PC-9 (cell line): ENCODE measurements around the gene GDPD4. TPM values are rescaled to one million over a fixed set of nuclear protein-coding genes. Genes with fewer than 3 reads are reported as not detected.

Source experiments
- BruUV-seq: library from RNA; stranded (reverse); fragments of 400-500 nt; replicated peaks from 2 replicates; lab custom pipeline; 2021; lab: Mats Ljungman, UMichigan
- CTCF ChIA-PET: fragments of 300-600 bp; sonication (Branson Sonifier 250); formaldehyde crosslinking; loops from one replicate; lab custom pipeline; 2022; ENCODE audit warnings: antibody characterized with exemption; lab: Charles Lee
- POLR2A ChIA-PET: fragments of 300-600 bp; sonication (Branson Sonifier 250); formaldehyde crosslinking; loops from one replicate; lab custom pipeline; 2022; ENCODE audit warnings: antibody characterized with exemption; ENCODE audit not compliant: unreplicated experiment; lab: Charles Lee
- DNase-seq, 2 experiments: peaks; one replicate each; pipeline versions ENCODE4 v3.0.0 to v3.0.0-alpha.2; 2015 to 2022; ENCODE audit warnings: mixed read lengths in 1 of 2
- H2AFZ ChIP-seq: fragments of 200-600 bp; sonication (generic); 2 replicates; pipeline ENCODE4 v1.8.1; 2017; ENCODE audit warnings: antibody characterized with exemption
- H3F3A ChIP-seq: fragments of 200-600 bp; sonication (generic); 2 replicates; pipeline ENCODE4 v1.8.1; 2017; ENCODE audit warnings: antibody characterized with exemption, mild to moderate bottlenecking, low read depth; ENCODE audit not compliant: insufficient read depth
- H3K27ac ChIP-seq: fragments of 200-600 bp; sonication (generic); 2 replicates; pipeline ENCODE4 v1.6.1; 2016; ENCODE audit warnings: mixed run types
- H3K27me3 ChIP-seq: fragments of 200-600 bp; sonication (generic); 2 replicates; pipeline ENCODE4 v1.6.1; 2016; ENCODE audit warnings: low read depth, mixed run types; ENCODE audit not compliant: insufficient read depth
- H3K36me3 ChIP-seq: fragments of 200-600 bp; sonication (generic); 2 replicates; pipeline ENCODE4 v1.6.1; 2016; ENCODE audit warnings: low read depth, mixed run types
- H3K4me1 ChIP-seq: fragments of 200-600 bp; sonication (generic); replicated peaks from 2 replicates; pipeline ENCODE4 v1.6.1; 2016; ENCODE audit warnings: mixed run types; ENCODE audit not compliant: insufficient read depth
- H3K4me2 ChIP-seq: fragments of 200-600 bp; sonication (generic); 2 replicates; pipeline ENCODE4 v1.6.1; 2017; ENCODE audit warnings: mixed run types
- H3K4me3 ChIP-seq: fragments of 200-600 bp; sonication (generic); 2 replicates; pipeline ENCODE4 v1.6.1; 2016; ENCODE audit warnings: mixed run types
- H3K79me2 ChIP-seq: fragments of 200-600 bp; sonication (generic); 2 replicates; pipeline ENCODE4 v1.6.1; 2017; ENCODE audit warnings: low read depth, mixed run types
- H3K9me2 ChIP-seq: fragments of 200-600 bp; sonication (generic); 2 replicates; pipeline ENCODE4 v1.8.1; 2017; ENCODE audit warnings: mild to moderate bottlenecking; ENCODE audit not compliant: insufficient read depth
- H3K9me3 ChIP-seq: fragments of 200-600 bp; sonication (generic); 2 replicates; pipeline ENCODE4 v1.8.1; 2016; ENCODE audit warnings: low read depth; ENCODE audit not compliant: insufficient read depth
- H4K20me1 ChIP-seq: fragments of 200-600 bp; sonication (generic); 2 replicates; pipeline ENCODE4 v1.8.1; 2017; ENCODE audit not compliant: insufficient read depth
- EZH2 ChIP-seq: fragments of 200-600 bp; sonication (generic); IDR thresholded peaks from 2 replicates; pipeline ENCODE4 v1.8.0; 2017; ENCODE audit warnings: antibody characterized with exemption, low read depth
- intact Hi-C: fragments of 100-400 bp; cut with micrococcal nuclease; formaldehyde crosslinking; loops from one replicate; pipeline ENCODE4 v1.10.0; 2022; ENCODE audit not compliant: unreplicated experiment
- total RNA-seq: library from RNA; stranded (reverse); gene quantifications from 2 replicates; pipeline ENCODE4 v1.2.3, GENCODE V29; 2021
- TF ChIP-seq, protein P1 (sequence below): fragments of 200-600 bp; sonication (generic); conservative IDR thresholded peaks from 2 replicates; pipeline ENCODE4 v1.6.1; 2017; ENCODE audit warnings: mixed run types, antibody characterized with exemption, mild to moderate bottlenecking, moderate library complexity

The GDPD4 gene
- total RNA-seq, 1 experiment from 2014 or later = not detected

DNA sequence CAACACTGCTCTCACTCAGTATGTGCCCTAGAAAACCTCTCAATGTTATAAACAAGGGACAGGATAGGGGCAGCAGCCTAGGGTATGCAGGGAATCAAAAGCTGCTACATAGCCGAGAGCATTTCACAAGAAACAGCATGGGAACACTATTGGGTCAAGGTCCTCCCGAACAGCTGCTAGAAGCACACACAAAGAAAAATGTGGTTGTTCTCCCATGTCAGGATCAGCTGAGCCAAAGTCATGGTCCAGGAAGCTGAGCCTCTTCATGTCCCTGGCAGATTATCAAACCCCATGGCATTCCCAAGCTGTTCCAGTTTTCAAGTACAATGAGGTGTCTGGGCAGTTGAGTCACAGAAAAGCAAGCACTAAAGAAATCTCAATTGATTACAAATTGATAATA is 21.0 kb upstream of the GDPD4 start:
- Histone ChIP-seq H3K4me2 (no peak overlapping the region), H2AFZ (no peak overlapping the region), H4K20me1 (no peaks in the 10 kb centered on the region), H3K36me3 (0 out of 2 replicates have a peak, but pooled peaks cover 8% of the 10 kb centered on the region), H3K4me3 (no peak overlapping the region), H3K27me3 (no peaks in the 10 kb centered on the region), H3K9me3 (no peaks in the 10 kb centered on the region), H3K4me1 (no peaks in the 10 kb centered on the region), H3K9me2 (no peaks in the 10 kb centered on the region), H3K27ac (no peak overlapping the region), H3K79me2 (no peaks in the 10 kb centered on the region), H3F3A (no peaks in the 10 kb centered on the region)
- BruUV-seq = no TSS peak
- no peak for DNase-seq
- CTCF ChIA-PET = no interaction called here
- no peak for TF ChIP-seq EZH2
- TF ChIP-seq, protein P1, sequence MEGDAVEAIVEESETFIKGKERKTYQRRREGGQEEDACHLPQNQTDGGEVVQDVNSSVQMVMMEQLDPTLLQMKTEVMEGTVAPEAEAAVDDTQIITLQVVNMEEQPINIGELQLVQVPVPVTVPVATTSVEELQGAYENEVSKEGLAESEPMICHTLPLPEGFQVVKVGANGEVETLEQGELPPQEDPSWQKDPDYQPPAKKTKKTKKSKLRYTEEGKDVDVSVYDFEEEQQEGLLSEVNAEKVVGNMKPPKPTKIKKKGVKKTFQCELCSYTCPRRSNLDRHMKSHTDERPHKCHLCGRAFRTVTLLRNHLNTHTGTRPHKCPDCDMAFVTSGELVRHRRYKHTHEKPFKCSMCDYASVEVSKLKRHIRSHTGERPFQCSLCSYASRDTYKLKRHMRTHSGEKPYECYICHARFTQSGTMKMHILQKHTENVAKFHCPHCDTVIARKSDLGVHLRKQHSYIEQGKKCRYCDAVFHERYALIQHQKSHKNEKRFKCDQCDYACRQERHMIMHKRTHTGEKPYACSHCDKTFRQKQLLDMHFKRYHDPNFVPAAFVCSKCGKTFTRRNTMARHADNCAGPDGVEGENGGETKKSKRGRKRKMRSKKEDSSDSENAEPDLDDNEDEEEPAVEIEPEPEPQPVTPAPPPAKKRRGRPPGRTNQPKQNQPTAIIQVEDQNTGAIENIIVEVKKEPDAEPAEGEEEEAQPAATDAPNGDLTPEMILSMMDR = no peak
- POLR2A ChIA-PET = no interaction called here
- intact Hi-C loops = no loop called here

DNA sequence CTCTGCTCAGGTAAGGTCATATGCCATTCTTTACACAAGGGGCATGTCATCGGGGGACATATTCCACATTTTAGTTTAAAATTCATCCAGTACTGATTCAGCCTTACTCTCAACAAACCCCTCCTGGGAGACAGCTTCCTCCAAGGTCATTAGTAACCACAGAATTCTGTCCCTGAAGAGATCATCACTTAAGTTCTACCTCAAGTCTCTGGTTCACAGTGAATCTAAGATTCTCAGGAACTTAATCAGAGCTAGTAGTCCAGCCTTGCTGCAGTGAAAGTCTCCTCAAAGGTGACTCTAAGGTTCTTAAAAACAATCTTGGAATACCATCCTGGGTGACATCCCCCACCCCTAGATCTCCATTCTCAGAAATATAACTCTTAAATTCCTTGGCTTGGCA is 18.9 kb upstream of the GDPD4 start:
- Histone ChIP-seq H3K9me3 (no peaks in the 10 kb centered on the region), H3K4me2 (no peak overlapping the region), H3K9me2 (no peaks in the 10 kb centered on the region), H3K4me1 (no peaks in the 10 kb centered on the region), H4K20me1 (no peaks in the 10 kb centered on the region), H3K36me3 (0 out of 2 replicates have a peak, but pooled peaks cover 8% of the 10 kb centered on the region), H3K27me3 (no peaks in the 10 kb centered on the region), H2AFZ (no peak overlapping the region), H3K27ac (no peak overlapping the region), H3F3A (no peaks in the 10 kb centered on the region), H3K4me3 (no peak overlapping the region), H3K79me2 (no peaks in the 10 kb centered on the region)
- ChIA-PET POLR2A (no interaction called here), CTCF (no interaction called here)
- intact Hi-C loops = no loop called here
- DNase-seq = no peak
- TF ChIP-seq, protein P1 = no peak
- no peak for TF ChIP-seq EZH2
- BruUV-seq = no TSS peak

DNA sequence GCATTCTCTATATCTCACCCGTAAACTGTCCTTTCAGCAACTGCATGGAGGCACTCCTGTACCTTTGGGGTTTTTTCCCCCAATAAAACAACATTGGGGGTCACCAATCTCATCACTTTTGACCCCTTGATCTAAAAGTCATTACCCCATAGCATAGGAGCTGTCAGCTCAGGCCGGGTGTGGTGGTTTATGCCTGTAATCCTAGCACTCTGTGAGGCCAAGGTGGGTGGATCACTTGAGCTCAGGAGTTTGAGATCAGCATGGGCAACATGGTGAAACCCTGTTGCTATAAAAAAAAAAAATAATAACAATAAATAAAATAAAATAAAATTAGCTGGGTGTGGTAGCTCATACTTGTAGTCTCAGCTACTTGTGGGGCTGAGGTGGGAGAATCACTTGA is 17.1 kb upstream of the GDPD4 start:
- Histone ChIP-seq H3F3A (no peaks in the 10 kb centered on the region), H4K20me1 (no peaks in the 10 kb centered on the region), H2AFZ (no peak overlapping the region), H3K9me3 (no peaks in the 10 kb centered on the region), H3K36me3 (no peaks in the 10 kb centered on the region), H3K27ac (no peak overlapping the region), H3K27me3 (no peaks in the 10 kb centered on the region), H3K4me1 (no peaks in the 10 kb centered on the region), H3K4me2 (no peak overlapping the region), H3K9me2 (no peaks in the 10 kb centered on the region), H3K79me2 (no peaks in the 10 kb centered on the region), H3K4me3 (no peak overlapping the region)
- CTCF ChIA-PET = no interaction called here
- POLR2A ChIA-PET = interaction anchor here (0.6 kb wide), 2 partner anchors 19 to 560 kb away, joined by 5 to 18 read pairs; no protein-coding TSS in a partner anchor
- intact Hi-C loops = no loop called here
- no peak for DNase-seq
- TF ChIP-seq EZH2 = no peak
- TF ChIP-seq, protein P1 = no peak
- BruUV-seq = no TSS peak
